IMR-90 (cell line): Measurements from ENCODE around the gene GIMAP5. TPM values are rescaled to one million over a fixed set of nuclear protein-coding genes. Genes with fewer than 3 reads are reported as not detected.

ENCODE experiments used
- ATAC-seq: fragments of 200-7000 bp; cut with Tn5 transposase; 2 replicates; pipeline ENCODE4 v1.9.1; 2020; ENCODE audit warnings: low read depth, mild to moderate bottlenecking, moderate library complexity
- BruUV-seq: library from RNA; stranded (reverse); fragments of 400-500 nt; replicated peaks from 2 replicates; lab custom pipeline; 2021; lab: Mats Ljungman, UMichigan
- CTCF ChIA-PET: fragments of 300-600 bp; formaldehyde crosslinking; extraction: SDS; loops from one replicate; lab custom pipeline; 2021; ENCODE audit warnings: antibody characterized with exemption; lab: Yijun Ruan, JAX
- POLR2A ChIA-PET: fragments of 300-600 bp; sonication (Branson Sonifier 250); formaldehyde crosslinking; loops from one replicate; lab custom pipeline; 2022; ENCODE audit warnings: antibody characterized with exemption; ENCODE audit not compliant: unreplicated experiment; lab: Charles Lee
- DNase-seq: peaks from one replicate; pipeline ENCODE4 v3.0.0; 2013
- H2AFZ ChIP-seq: replicated peaks from 2 replicates; pipeline ENCODE3; 2013; ENCODE audit warnings: low read length, mild to moderate bottlenecking; ENCODE audit not compliant: poor library complexity
- H2AK5ac ChIP-seq: 2 replicates; pipeline ENCODE4 v1.6.1; 2013; ENCODE audit warnings: low read depth, low read length, inconsistent platforms
- H2AK9ac ChIP-seq: replicated peaks from 2 replicates; pipeline ENCODE3; 2013; ENCODE audit warnings: mild to moderate bottlenecking, low read depth, low read length, moderate library complexity; ENCODE audit not compliant: poor library complexity
- H2BK120ac ChIP-seq: 2 replicates; pipeline ENCODE4 v1.6.1; 2013; ENCODE audit warnings: low read depth, low read length, inconsistent platforms
- H2BK15ac ChIP-seq: 3 replicates; pipeline ENCODE4 v1.6.1; 2013; ENCODE audit warnings: low read depth, low read length, inconsistent platforms
- H2BK20ac ChIP-seq: 2 replicates; pipeline ENCODE4 v1.6.1; 2013; ENCODE audit warnings: low read depth, mild to moderate bottlenecking, inconsistent platforms, low read length, moderate library complexity
- H2BK5ac ChIP-seq: 2 replicates; pipeline ENCODE4 v1.6.1; 2013; ENCODE audit warnings: mild to moderate bottlenecking, low read depth, low read length, inconsistent platforms; ENCODE audit not compliant: poor library complexity, severe bottlenecking
- H3K14ac ChIP-seq: replicated peaks from 2 replicates; pipeline ENCODE4 v1.6.1; 2013; ENCODE audit warnings: low read depth, low read length, inconsistent platforms
- H3K18ac ChIP-seq: 2 replicates; pipeline ENCODE4 v1.6.1; 2013; ENCODE audit warnings: low read depth, low read length, control low read depth
- H3K23ac ChIP-seq: 2 replicates; pipeline ENCODE4 v1.6.1; 2013; ENCODE audit warnings: low read depth, low read length, inconsistent platforms
- H3K27ac ChIP-seq: 2 replicates; pipeline ENCODE4 v1.5.1; 2013; ENCODE audit warnings: mild to moderate bottlenecking, control low read depth, low read length; ENCODE audit not compliant: insufficient read depth
- H3K27me3 ChIP-seq: 2 replicates; pipeline ENCODE4 v1.6.1; 2013; ENCODE audit warnings: low read length; ENCODE audit not compliant: control insufficient read depth, insufficient read depth
- H3K36me3 ChIP-seq: 2 replicates; pipeline ENCODE4 v1.6.1; 2013; ENCODE audit warnings: low read length, mixed read lengths; ENCODE audit not compliant: control insufficient read depth, insufficient read depth
- H3K4ac ChIP-seq: 2 replicates; pipeline ENCODE4 v1.6.1; 2013; ENCODE audit warnings: low read depth, low read length, inconsistent platforms
- H3K4me1 ChIP-seq: 2 replicates; pipeline ENCODE4 v1.6.1; 2013; ENCODE audit warnings: low read length, mixed read lengths; ENCODE audit not compliant: control insufficient read depth, insufficient read depth
- H3K4me2 ChIP-seq: 2 replicates; pipeline ENCODE4 v1.6.1; 2013; ENCODE audit warnings: low read depth, mild to moderate bottlenecking, control low read depth, low read length, moderate library complexity
- H3K4me3 ChIP-seq: 2 replicates; pipeline ENCODE4 v1.5.1; 2013; ENCODE audit warnings: low read depth, mild to moderate bottlenecking, control low read depth, low read length, moderate library complexity; ENCODE audit not compliant: insufficient read depth
- H3K56ac ChIP-seq: 2 replicates; pipeline ENCODE4 v1.6.1; 2013; ENCODE audit warnings: low read length, inconsistent platforms; ENCODE audit not compliant: insufficient read depth; ENCODE audit errors: extremely low read depth
- H3K79me1 ChIP-seq, 2 experiments: 2 replicates each; pipeline ENCODE4 v1.6.1; 2013; ENCODE audit warnings: low read length in 2 of 2, inconsistent platforms in 1 of 2, low read depth in 1 of 2
- H3K9ac ChIP-seq: 2 replicates; pipeline ENCODE4 v1.6.1; 2013; ENCODE audit warnings: low read depth, low read length, control low read depth
- H3K9me1 ChIP-seq: 2 replicates; pipeline ENCODE4 v1.6.1; 2013; ENCODE audit warnings: low read length, inconsistent platforms; ENCODE audit not compliant: insufficient read depth
- H3K9me3 ChIP-seq: 2 replicates; pipeline ENCODE4 v1.6.1; 2013; ENCODE audit warnings: low read length; ENCODE audit not compliant: control insufficient read depth, insufficient read depth
- H4K20me1 ChIP-seq: 2 replicates; pipeline ENCODE4 v1.6.1; 2013; ENCODE audit warnings: low read length, inconsistent platforms; ENCODE audit not compliant: insufficient read depth
- H4K5ac ChIP-seq: 2 replicates; pipeline ENCODE4 v1.6.1; 2013; ENCODE audit warnings: mild to moderate bottlenecking, low read depth, low read length, control low read depth
- H4K8ac ChIP-seq, 2 experiments: 2 replicates each; pipeline ENCODE4 v1.6.1; 2013; ENCODE audit warnings: low read depth in 2 of 2, low read length in 2 of 2, control low read depth in 1 of 2, inconsistent platforms in 1 of 2
- H4K91ac ChIP-seq: 2 replicates; pipeline ENCODE4 v1.6.1; 2013; ENCODE audit warnings: low read depth, low read length, inconsistent platforms; ENCODE audit not compliant: insufficient read depth
- CEBPB ChIP-seq: IDR thresholded peaks from 2 replicates; pipeline ENCODE4 v1.6.1; 2012; ENCODE audit warnings: low read depth, low read length, improper control_type of control experiment
- RFX5 ChIP-seq: IDR thresholded peaks from 2 replicates; pipeline ENCODE4 v1.8.0; 2012; ENCODE audit warnings: low read depth, mild to moderate bottlenecking, low read length, moderate library complexity
- WGBS, 2 experiments: methylation state at CpG; one replicate each; pipeline versions ENCODE4 v1.1.5 to v1.1.7; 2013; ENCODE audit warnings: missing lambda C conversion rate in 2 of 2; ENCODE audit not compliant: insufficient read length in 1 of 2; ENCODE audit errors: extremely low coverage in 2 of 2; 5-methylcytosine and 5-hydroxymethylcytosine counted together
- dilution Hi-C: fragments of 300-500 bp; cut with HindIII; formaldehyde crosslinking; loops from one replicate; pipeline ENCODE4 v1.14.3; 2018; ENCODE audit warnings: low sequenced_read_pairs; ENCODE audit not compliant: unreplicated experiment
- in situ Hi-C: fragments of 300-500 bp; cut with MboI; formaldehyde crosslinking; loops from 3 replicates; pipeline ENCODE4 v1.14.3; 2019; ENCODE audit warnings: low sequenced_read_pairs, inconsistent platforms, mixed read lengths
- intact Hi-C: fragments of 100-400 bp; cut with micrococcal nuclease; formaldehyde crosslinking; loops from 2 replicates; pipeline ENCODE4 v1.10.0; 2022
- polyA plus RNA-seq, 3 experiments: library from polyadenylated mRNA; depleted of rRNA; stranded (reverse); fragments of >200 nt; gene quantifications; 2 replicates each; pipeline ENCODE4 v1.2.3, GENCODE V29; 2012; ENCODE audit warnings: low replicate concordance in 1 of 3
- total RNA-seq: library from RNA; depleted of rRNA; stranded (reverse); fragments of >200 nt; gene quantifications from 2 replicates; pipeline ENCODE4 v1.2.3, GENCODE V29; 2012

GIMAP5 gene
- total and polyA plus RNA-seq, 2 of the 4 experiments (the other 2 are of a cell fraction) = not detected

DNA sequence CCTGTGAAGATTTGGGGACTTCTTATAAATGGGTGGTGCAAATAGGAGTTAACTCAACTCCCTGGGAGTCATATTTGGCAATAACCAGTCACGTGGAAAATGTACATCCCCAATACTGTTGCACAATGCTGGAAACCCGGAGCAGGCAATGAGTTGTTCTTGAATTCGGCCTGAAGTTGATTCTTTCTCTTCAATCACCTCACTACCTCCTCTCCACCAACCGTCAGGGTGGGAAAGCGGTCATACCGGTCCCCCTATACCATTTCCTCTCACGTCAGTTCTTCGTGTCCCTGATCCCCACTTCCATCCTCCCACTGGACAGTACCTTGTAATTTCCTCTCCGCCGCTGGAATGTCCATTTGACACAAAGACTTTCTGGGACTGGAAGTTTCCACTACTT lies 2.8 kb downstream of the GIMAP5 start:
- H3K18ac ChIP-seq = no peak overlapping the region
- H2BK120ac ChIP-seq = no peak overlapping the region
- H3K56ac ChIP-seq = no peak overlapping the region
- no peak overlapping the region for H2AK9ac ChIP-seq
- no peak overlapping the region for H3K23ac ChIP-seq
- H3K9me1 ChIP-seq = no peaks in the 10 kb centered on the region
- no peaks in the 10 kb centered on the region; the same call in 1 of the 2 replicates for H3K27me3 ChIP-seq
- intact Hi-C loops (no loop called here), in situ Hi-C loops (loop anchor here (25.0 kb wide), 1 partner anchor 428 kb away; the partner anchor contains the start of genes ACTR3C and LRRC61), dilution Hi-C loops (no loop called here)
- POLR2A ChIA-PET = no interaction called here
- ATAC-seq (no peak), DNase-seq (no peak)
- BruUV-seq = no TSS peak
- no peaks in the 10 kb centered on the region for H4K20me1 ChIP-seq
- H4K8ac ChIP-seq = no peak overlapping the region
- H3K4me2 ChIP-seq = no peak overlapping the region
- CTCF ChIA-PET = no interaction called here
- H3K9me3 ChIP-seq = no peaks in the 10 kb centered on the region
- no peak overlapping the region for H3K14ac ChIP-seq
- TF ChIP-seq CEBPB = 0 out of 2 replicates have a peak, but pooled peaks have one; percentile 4
- no peak for TF ChIP-seq RFX5
- no peak overlapping the region for H2BK5ac ChIP-seq
- no peak overlapping the region for H2AK5ac ChIP-seq
- 42% methylated on average over 3 of the region's 10 CpGs; no CpG with 5 or more reads in 1 of the 2 experiments for WGBS, 2 experiments
- H3K79me1 ChIP-seq = no peaks in the 10 kb centered on the region
- no peak overlapping the region for H2BK15ac ChIP-seq
- H4K91ac ChIP-seq = no peak overlapping the region
- H3K4me3 ChIP-seq = no peak overlapping the region
- H4K5ac ChIP-seq = no peak overlapping the region
- no peak overlapping the region for H2BK20ac ChIP-seq
- no peak overlapping the region for H2AFZ ChIP-seq
- no peaks in the 10 kb centered on the region for H3K4me1 ChIP-seq
- no peak overlapping the region for H3K27ac ChIP-seq
- no peak overlapping the region for H3K4ac ChIP-seq
- no peaks in the 10 kb centered on the region for H3K36me3 ChIP-seq
- no peak overlapping the region for H3K9ac ChIP-seq
